GDM1 (cell line): Measurements from ENCODE around the gene RAP1A.

Experiments used
- DNase-seq: peaks from one replicate; lab custom pipeline; 2025; lab: John Stamatoyannopoulos, UW

RAP1A gene

GRCh38 chr1:111619635-111620440 is at the start of gene RAP1A:
Gene RAP1A (plus strand): TSS chr1:111619789. CDS start chr1:111691361, 71,572 bp downstream.
- DNase-seq: peak; percentile 89

- no peak for DNase-seq
Observed at GRCh38 chr1:111569913-111570312, 49.7 kb upstream of the RAP1A start.

GRCh38 chr1:111570781-111571181 is 48.8 kb upstream of the RAP1A start:
- DNase-seq: peak; percentile 6

GRCh38 chr1:111571239-111571638 is 48.4 kb upstream of the RAP1A start:
- no peak for DNase-seq

- no peak for DNase-seq
Observed at GRCh38 chr1:111571987-111572386, 47.6 kb upstream of the RAP1A start.

- no peak for DNase-seq
Observed at GRCh38 chr1:111576547-111576946, 43.0 kb upstream of the RAP1A start.

- DNase-seq: no peak
Observed at GRCh38 chr1:111577814-111578213, 41.8 kb upstream of the RAP1A start.

GRCh38 chr1:111581166-111581565 is 38.4 kb upstream of the RAP1A start:
- no peak for DNase-seq

- no peak for DNase-seq
Observed at GRCh38 chr1:111582016-111582415, 37.6 kb upstream of the RAP1A start.

GRCh38 chr1:111582644-111583618 is 36.7 kb upstream of the RAP1A start:
- DNase-seq: no peak

- DNase-seq: no peak
Observed at GRCh38 chr1:111585447-111586086, 34.0 kb upstream of the RAP1A start.

GRCh38 chr1:111586112-111586511 is 33.5 kb upstream of the RAP1A start:
- DNase-seq: no peak

GRCh38 chr1:111587509-111588174 is 31.9 kb upstream of the RAP1A start:
- no peak for DNase-seq

GRCh38 chr1:111591937-111592336 is 27.7 kb upstream of the RAP1A start:
- DNase-seq: no peak

GRCh38 chr1:111592389-111593361 is 26.9 kb upstream of the RAP1A start:
- peak; percentile 21 for DNase-seq

GRCh38 chr1:111593403-111594305 is 25.9 kb upstream of the RAP1A start:
- DNase-seq: no peak

- no peak for DNase-seq
Observed at GRCh38 chr1:111594306-111594693, 25.3 kb upstream of the RAP1A start.

GRCh38 chr1:111595807-111596206 is 23.8 kb upstream of the RAP1A start:
- DNase-seq: no peak

- no peak for DNase-seq
Observed at GRCh38 chr1:111596499-111596898, 23.1 kb upstream of the RAP1A start.

GRCh38 chr1:111597426-111597825 is 22.2 kb upstream of the RAP1A start:
- DNase-seq: no peak
